HCT116 (cell line): ENCODE data around the gene PCNX1. TPM values are rescaled to one million over a fixed set of nuclear protein-coding genes. Genes with fewer than 3 reads are reported as not detected.

Experiments
- ATAC-seq: fragments of 200-7000 bp; cut with Tn5 transposase; 2 replicates; pipeline ENCODE4 v1.9.1; 2020; ENCODE audit warnings: mild to moderate bottlenecking, moderate library complexity
- BruUV-seq: library from RNA; stranded (reverse); fragments of 400-500 nt; replicated peaks from 2 replicates; lab custom pipeline; 2021; lab: Mats Ljungman, UMichigan
- CTCF ChIA-PET: fragments of 300-600 bp; sonication (Branson Sonifier 250); formaldehyde crosslinking; loops from one replicate; lab custom pipeline; 2021; ENCODE audit warnings: antibody characterized with exemption; lab: Charles Lee
- POLR2A ChIA-PET: fragments of 300-600, 350-600 bp; sonication (Branson Sonifier 250); formaldehyde crosslinking; loops from one replicate; lab custom pipeline; 2021; ENCODE audit warnings: antibody characterized with exemption; lab: Charles Lee
- RAD21 ChIA-PET, 2 experiments: fragments of 300-600 bp; sonication (Branson Sonifier 250); formaldehyde crosslinking; loops; one replicate each; lab custom pipeline; 2023; ENCODE audit warnings: low total read pairs in 2 of 2; ENCODE audit not compliant: uncharacterized antibody in 2 of 2, unreplicated experiment in 2 of 2, low non-redundant PET in 1 of 2; lab: Charles Lee
- DNase-seq: peaks from one replicate; pipeline ENCODE4 v3.0.0-alpha.2; 2010; ENCODE audit warnings: low read depth, low spot score
- H2AFZ ChIP-seq: fragments of 200-600 bp; shearing (Covaris generic), sonication (generic); 2 replicates; pipeline ENCODE4 v1.6.1; 2017; ENCODE audit warnings: low read depth, mixed run types, mixed read lengths, antibody characterized with exemption, low read length; ENCODE audit not compliant: poor library complexity, severe bottlenecking
- H3K27ac ChIP-seq: 2 replicates; pipeline ENCODE4 v1.5.1; 2012; ENCODE audit warnings: low read depth, low read length
- H3K27me3 ChIP-seq: fragments of 200-600 bp; sonication (generic); 2 replicates; pipeline ENCODE4 v1.6.1; 2016; ENCODE audit warnings: mixed run types, low read length, mixed read lengths; ENCODE audit not compliant: insufficient read depth
- H3K36me3 ChIP-seq, 2 experiments: fragments of 200-500 bp in 1 of 2; fragments of 200-600 bp in 1 of 2; sonication (Bioruptor generic) in 1 of 2; sonication (generic) in 1 of 2; 2 replicates each; pipeline versions ENCODE4 v1.5.1 to v1.6.1; 2014 to 2016; ENCODE audit warnings: low read length in 2 of 2, inconsistent platforms in 1 of 2, mixed read lengths in 1 of 2, mixed run types in 1 of 2; ENCODE audit not compliant: insufficient read depth in 2 of 2, control insufficient read depth in 1 of 2
- H3K4me1 ChIP-seq, 2 experiments: fragments of 200-600 bp in 1 of 2; sonication (generic) in 1 of 2; 2 replicates each; pipeline versions ENCODE4 v1.5.1 to v1.6.1; 2012 to 2017; ENCODE audit warnings: low read length in 2 of 2, inconsistent platforms in 1 of 2, mild to moderate bottlenecking in 1 of 2, mixed read lengths in 1 of 2, mixed run types in 1 of 2, moderate library complexity in 1 of 2; ENCODE audit not compliant: insufficient read depth in 2 of 2, control insufficient read depth in 1 of 2
- H3K4me2 ChIP-seq: fragments of 200-600 bp; sonication (generic); 2 replicates; pipeline ENCODE4 v1.6.1; 2017; ENCODE audit warnings: mixed run types, low read length, mixed read lengths
- H3K4me3 ChIP-seq, 2 experiments: fragments of 200-600 bp in 1 of 2; sonication (generic) in 1 of 2; replicated peaks in 1 of 2; 2 replicates each; pipeline ENCODE4 v1.5.1; 2011 to 2016; ENCODE audit warnings: low read length in 2 of 2, control low read depth in 1 of 2, low read depth in 1 of 2, mild to moderate bottlenecking in 1 of 2, mixed read lengths in 1 of 2, mixed run types in 1 of 2
- H3K79me2 ChIP-seq: fragments of 200-600 bp; sonication (generic); 2 replicates; pipeline ENCODE4 v1.6.1; 2017; ENCODE audit warnings: mild to moderate bottlenecking, mixed run types, low read length, moderate library complexity, mixed read lengths; ENCODE audit not compliant: insufficient read depth
- H3K9ac ChIP-seq: fragments of 200-600 bp; sonication (generic); 2 replicates; pipeline ENCODE4 v1.6.1; 2016; ENCODE audit warnings: low read length, mixed read lengths
- H3K9me2 ChIP-seq: fragments of 200-600 bp; sonication (generic), shearing (Covaris generic); 2 replicates; pipeline ENCODE4 v1.6.1; 2017; ENCODE audit warnings: mixed run types, mild to moderate bottlenecking, moderate library complexity; ENCODE audit not compliant: insufficient read depth
- H3K9me3 ChIP-seq, 2 experiments: fragments of 200-500 bp in 1 of 2; fragments of 200-600 bp in 1 of 2; sonication (Bioruptor generic) in 1 of 2; sonication (generic) in 1 of 2; 2 replicates each; pipeline ENCODE4 v1.6.1; 2014 to 2017; ENCODE audit warnings: low read length in 2 of 2, mixed read lengths in 2 of 2, inconsistent platforms in 1 of 2, low read depth in 1 of 2, mild to moderate bottlenecking in 1 of 2, mixed run types in 1 of 2, moderate library complexity in 1 of 2; ENCODE audit not compliant: control insufficient read depth in 1 of 2, insufficient read depth in 1 of 2
- H4K20me1 ChIP-seq: fragments of 200-600 bp; sonication (generic), shearing (Covaris generic); 2 replicates; pipeline ENCODE4 v1.6.1; 2017; ENCODE audit warnings: mixed run types, mild to moderate bottlenecking, moderate library complexity; ENCODE audit not compliant: insufficient read depth
- ATF3 ChIP-seq: IDR thresholded peaks from 2 replicates; pipeline ENCODE4 v1.6.1; 2012
- CEBPB ChIP-seq: IDR thresholded peaks from 2 replicates; pipeline ENCODE4 v1.6.1; 2012; ENCODE audit warnings: low read depth
- CTCF ChIP-seq, 3 experiments: fragments of 200-600 bp in 1 of 3; sonication (generic) in 1 of 3; IDR thresholded peaks in 2 of 3; conservative IDR thresholded peaks in 1 of 3; 2 replicates each; pipeline ENCODE4 v1.5.1; 2012 to 2017; ENCODE audit warnings: low read depth in 2 of 3, low read length in 2 of 3, antibody characterized with exemption in 1 of 3, borderline replicate concordance in 1 of 3, control low read depth in 1 of 3, mild to moderate bottlenecking in 1 of 3, mixed read lengths in 1 of 3, mixed run types in 1 of 3, moderate library complexity in 1 of 3; ENCODE audit not compliant: insufficient read depth in 1 of 3
- EGR1 ChIP-seq: IDR thresholded peaks from 2 replicates; pipeline ENCODE4 v1.6.1; 2012; ENCODE audit warnings: low read depth
- ELF1 ChIP-seq: IDR thresholded peaks from 2 replicates; pipeline ENCODE4 v1.6.1; 2012; ENCODE audit warnings: low read depth, borderline replicate concordance
- EZH2 ChIP-seq: fragments of 200-600 bp; sonication (generic); IDR thresholded peaks from 2 replicates; pipeline ENCODE4 v1.6.1; 2017; ENCODE audit warnings: antibody characterized with exemption, mixed run types
- EZH2phosphoT487 ChIP-seq: fragments of 200-600 bp; IDR thresholded peaks from 2 replicates; pipeline ENCODE4 v1.6.1; 2018; ENCODE audit warnings: antibody characterized with exemption, borderline replicate concordance
- POLR2A ChIP-seq: IDR thresholded peaks from 2 replicates; pipeline ENCODE4 v1.7.0; 2011; ENCODE audit warnings: borderline replicate concordance; ENCODE audit not compliant: insufficient read depth, insufficient read length; ENCODE audit errors: extremely low read depth
- SP1 ChIP-seq: IDR thresholded peaks from 2 replicates; pipeline ENCODE4 v1.6.1; 2012; ENCODE audit warnings: low read depth
- SRF ChIP-seq: IDR thresholded peaks from 2 replicates; pipeline ENCODE4 v1.6.1; 2012; ENCODE audit warnings: low read depth
- TCF7L2 ChIP-seq: IDR thresholded peaks from 2 replicates; pipeline ENCODE4 v1.7.0; 2011; ENCODE audit warnings: borderline replicate concordance, inconsistent platforms; ENCODE audit not compliant: insufficient read depth, insufficient read length; ENCODE audit errors: extremely low read depth
- YY1 ChIP-seq: IDR thresholded peaks from 2 replicates; pipeline ENCODE4 v1.6.1; 2011; ENCODE audit warnings: low read length, low read depth, moderate library complexity, mild to moderate bottlenecking; ENCODE audit not compliant: insufficient replicate concordance; ENCODE audit errors: extremely low read depth
- ZFX ChIP-seq: fragments of 450-650 bp; IDR thresholded peaks from 2 replicates; pipeline ENCODE4 v1.6.1; 2017
- ZNF274 ChIP-seq: fragments of 200-500 bp; sonication (Bioruptor generic); IDR thresholded peaks from 2 replicates; pipeline ENCODE4 v1.6.1; 2014; ENCODE audit warnings: mild to moderate bottlenecking, low read depth, low read length, inconsistent platforms
- intact Hi-C: fragments of 100-400 bp; cut with micrococcal nuclease; formaldehyde crosslinking; loops from 2 replicates; pipeline ENCODE4 v1.10.0; 2022
- total RNA-seq: library from RNA; stranded (reverse); gene quantifications from one replicate; pipeline ENCODE4 v1.2.1, GENCODE V29; 2021; ENCODE audit not compliant: unreplicated experiment
- TF ChIP-seq, protein P1 (sequence below): IDR thresholded peaks from 2 replicates; pipeline ENCODE4 v1.6.1; 2012

The PCNX1 gene
- total RNA-seq, 1 experiment from 2014 or later, result 52.2 TPM

DNA sequence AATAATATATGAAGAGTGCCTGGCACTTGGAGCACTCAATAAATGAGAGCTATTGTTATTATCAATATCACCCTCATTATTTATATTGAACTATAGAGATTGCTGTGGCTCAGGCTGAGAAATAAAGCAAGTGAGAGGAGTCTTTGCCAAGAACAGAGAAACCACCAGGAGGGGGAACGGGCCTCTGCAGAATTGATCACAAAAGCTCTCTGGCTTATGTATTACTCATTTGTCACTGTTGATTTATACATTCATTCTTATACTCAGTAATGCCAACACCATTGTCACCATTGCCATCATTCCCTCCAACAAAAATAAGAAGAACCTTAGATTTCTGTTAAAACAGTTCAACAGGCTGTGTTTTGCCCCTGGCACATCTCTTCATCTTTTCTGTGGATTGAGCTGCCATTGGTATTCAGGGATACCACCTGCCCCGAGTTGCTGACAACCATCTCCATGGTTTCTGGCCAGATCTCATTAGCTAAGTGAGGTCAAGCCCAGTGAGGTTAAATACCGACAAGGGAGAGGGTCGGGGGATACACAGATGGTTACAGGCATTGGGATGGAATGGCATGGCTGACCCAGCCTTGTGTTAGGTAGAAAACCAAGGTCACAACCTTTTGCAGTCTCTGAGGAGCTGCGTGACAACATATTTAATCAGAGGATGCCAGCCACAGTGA lies 21.8 kb upstream of the PCNX1 start:
- no peak for ATAC-seq
- H3K4me2 ChIP-seq, result no peak overlapping the region
- BruUV-seq, result no TSS peak

DNA sequence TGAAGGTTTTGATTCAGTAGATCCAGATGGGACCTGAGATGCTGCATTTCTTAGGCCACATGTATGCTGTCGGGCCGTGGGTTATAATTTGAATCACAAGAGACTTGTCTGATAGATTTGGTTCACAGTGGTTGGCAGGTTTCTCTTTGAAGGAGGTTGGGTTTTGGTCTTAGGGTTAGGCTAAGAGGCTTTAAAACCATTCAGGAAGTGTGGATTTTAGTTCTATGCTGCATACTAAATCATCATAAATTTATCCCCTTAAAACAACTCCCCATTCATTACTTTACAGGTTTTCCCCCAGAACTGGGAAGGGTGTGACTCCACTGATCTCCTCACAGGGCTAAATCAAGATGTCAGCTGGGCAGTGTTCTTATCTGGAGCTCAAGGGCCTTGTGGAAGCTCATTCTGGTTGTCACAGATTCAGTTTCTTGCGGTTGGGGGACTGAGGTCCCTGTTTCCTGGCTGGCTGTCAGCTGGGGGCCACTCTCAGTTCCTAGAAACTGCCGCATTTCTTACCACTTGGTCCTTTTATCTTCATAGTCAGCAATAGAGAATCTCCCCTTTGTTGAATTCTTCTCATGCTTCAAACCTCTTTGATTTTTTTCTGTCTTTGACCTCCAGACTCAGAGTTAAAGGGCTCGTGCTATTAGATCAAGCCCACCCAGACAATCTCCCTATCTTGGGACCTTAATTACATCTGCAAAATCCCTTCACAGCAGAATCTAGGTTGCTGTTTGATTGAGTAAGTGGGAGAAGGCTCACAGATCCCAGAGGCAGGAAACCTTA lies 20.6 kb upstream of the PCNX1 start:
- ChIA-PET POLR2A (no interaction called here), RAD21 (no interaction called here), CTCF (interaction anchor here (0.8 kb wide), 1 partner anchor 21 kb away, joined by 3 read pairs; the partner anchor contains the start of gene PCNX1)
- Histone ChIP-seq H3K4me1 (peaks cover 0 to 6% of the 10 kb centered on the region in 2 experiments; a peak in 2 of 4 replicates), H2AFZ (no peak overlapping the region), H3K9me2 (no peaks in the 10 kb centered on the region), H3K36me3 (no peaks in the 10 kb centered on the region), H4K20me1 (no peaks in the 10 kb centered on the region), H3K27me3 (no peaks in the 10 kb centered on the region), H3K27ac (no peak overlapping the region), H3K4me2 (no peak overlapping the region), H3K4me3 (no peak overlapping the region), H3K9ac (no peak overlapping the region), H3K9me3 (no peaks in the 10 kb centered on the region), H3K79me2 (no peaks in the 10 kb centered on the region)
- ATAC-seq (no peak), DNase-seq (no peak)
- BruUV-seq, result no TSS peak
- intact Hi-C loops, result no loop called here
- TF ChIP-seq EZH2, result no peak
- TF ChIP-seq EGR1, result no peak
- no peak for TF ChIP-seq POLR2A
- no peak for TF ChIP-seq ZNF274
- TF ChIP-seq EZH2phosphoT487, result no peak
- no peak for TF ChIP-seq TCF7L2
- no peak for TF ChIP-seq ATF3
- TF ChIP-seq CTCF (IDR thresholded peaks at IDR 0.05 in 2 of 3, conservative IDR thresholded peaks at IDR 0.05 in 1 of 3; ENCODE audit: borderline replicate concordance in 1 of 3, insufficient read depth in 1 of 3, low read depth in 2 of 3, low read length in 2 of 3), result no peak
- TF ChIP-seq, protein P1, sequence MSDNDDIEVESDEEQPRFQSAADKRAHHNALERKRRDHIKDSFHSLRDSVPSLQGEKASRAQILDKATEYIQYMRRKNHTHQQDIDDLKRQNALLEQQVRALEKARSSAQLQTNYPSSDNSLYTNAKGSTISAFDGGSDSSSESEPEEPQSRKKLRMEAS, result no peak

More for the DNA sequence above, 21.8 kb upstream of the PCNX1 start:
- TF ChIP-seq ELF1 (no peak), ZFX (no peak), SRF (no peak), YY1 (no peak), TCF7L2 (no peak), CEBPB (no peak), EZH2 (no peak), SP1 (no peak)
- TF ChIP-seq, protein P1, result no peak
- Histone ChIP-seq H3K79me2 (no peaks in the 10 kb centered on the region), H4K20me1 (no peaks in the 10 kb centered on the region), H3K9me2 (no peaks in the 10 kb centered on the region), H3K9ac (no peak overlapping the region), H3K9me3 (no peaks in the 10 kb centered on the region), H3K4me1 (peaks cover 0 to 6% of the 10 kb centered on the region in 2 experiments; a peak in 2 of 4 replicates), H3K27ac (no peak overlapping the region), H2AFZ (no peak overlapping the region), H3K27me3 (no peaks in the 10 kb centered on the region), H3K4me3 (no peak overlapping the region), H3K36me3 (no peaks in the 10 kb centered on the region)
- DNase-seq, result no peak
- CTCF ChIA-PET, result no interaction called here
- intact Hi-C loops, result no loop called here
- POLR2A ChIA-PET, result no interaction called here
- RAD21 ChIA-PET, result no interaction called here
